Peyer's patch (tissue), 4 donors: Measurements from ENCODE around the gene CAMK2D.

Experiments
- POLR2A ChIP-seq, 2 donors: fragments of 450-650 bp; IDR thresholded peaks; one replicate each; pipeline ENCODE4 v1.5.1; 2017; ENCODE audit warnings: antibody characterized with exemption in 2 of 2, mild to moderate bottlenecking in 2 of 2, moderate library complexity in 2 of 2
- TF ChIP-seq, protein P1 (sequence below), 6 experiments: fragments of 450-650 bp in 4 of 6; fragments of 200-600 bp in 2 of 6; sonication (generic) in 1 of 6; IDR thresholded peaks; one replicate each; pipeline ENCODE4 v1.5.1; 2017 to 2019; ENCODE audit warnings: antibody characterized with exemption in 6 of 6, mild to moderate bottlenecking in 3 of 6, moderate library complexity in 1 of 6

DNA sequence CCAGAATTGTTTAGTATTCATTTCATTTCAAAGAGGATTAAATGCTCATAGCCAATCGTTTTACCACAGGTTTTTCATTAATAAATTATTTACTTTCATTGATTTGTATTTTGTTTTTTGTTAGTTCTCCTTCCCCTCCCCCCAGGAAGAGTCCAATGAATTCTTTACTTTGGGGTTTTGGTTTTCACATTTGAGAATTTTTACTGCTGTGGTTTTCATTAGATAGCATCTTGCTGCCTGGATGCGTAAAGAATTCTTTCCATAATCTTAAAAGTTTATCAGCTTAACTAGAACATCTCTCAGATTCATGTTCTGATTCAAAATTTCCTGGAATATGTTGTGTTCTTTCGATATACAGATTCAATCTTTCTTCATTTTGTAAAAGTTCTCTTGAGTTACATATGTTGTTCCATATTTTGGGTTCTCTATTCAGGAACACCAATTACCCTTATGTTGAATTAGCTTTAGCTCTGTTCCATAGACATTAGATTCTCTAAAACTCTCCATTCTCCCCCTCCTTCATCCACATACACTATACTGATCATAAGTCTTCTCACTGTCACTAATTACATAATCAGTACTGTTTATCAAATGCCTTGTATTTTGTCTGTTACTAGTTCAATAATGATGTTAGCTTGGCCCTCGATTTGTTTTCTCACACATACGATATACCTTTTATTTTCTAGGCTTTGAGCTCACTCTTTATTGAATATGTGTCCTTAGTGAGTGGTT is 184.4 kb downstream of the CAMK2D start:
- TF ChIP-seq, protein P1, sequence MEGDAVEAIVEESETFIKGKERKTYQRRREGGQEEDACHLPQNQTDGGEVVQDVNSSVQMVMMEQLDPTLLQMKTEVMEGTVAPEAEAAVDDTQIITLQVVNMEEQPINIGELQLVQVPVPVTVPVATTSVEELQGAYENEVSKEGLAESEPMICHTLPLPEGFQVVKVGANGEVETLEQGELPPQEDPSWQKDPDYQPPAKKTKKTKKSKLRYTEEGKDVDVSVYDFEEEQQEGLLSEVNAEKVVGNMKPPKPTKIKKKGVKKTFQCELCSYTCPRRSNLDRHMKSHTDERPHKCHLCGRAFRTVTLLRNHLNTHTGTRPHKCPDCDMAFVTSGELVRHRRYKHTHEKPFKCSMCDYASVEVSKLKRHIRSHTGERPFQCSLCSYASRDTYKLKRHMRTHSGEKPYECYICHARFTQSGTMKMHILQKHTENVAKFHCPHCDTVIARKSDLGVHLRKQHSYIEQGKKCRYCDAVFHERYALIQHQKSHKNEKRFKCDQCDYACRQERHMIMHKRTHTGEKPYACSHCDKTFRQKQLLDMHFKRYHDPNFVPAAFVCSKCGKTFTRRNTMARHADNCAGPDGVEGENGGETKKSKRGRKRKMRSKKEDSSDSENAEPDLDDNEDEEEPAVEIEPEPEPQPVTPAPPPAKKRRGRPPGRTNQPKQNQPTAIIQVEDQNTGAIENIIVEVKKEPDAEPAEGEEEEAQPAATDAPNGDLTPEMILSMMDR (IDR thresholded peaks at IDR 0.05) = no peak
- TF ChIP-seq POLR2A (IDR thresholded peaks at IDR 0.05) = no peak
